ENCODE data around the gene CPPED1. TPM values are rescaled to one million over a fixed set of nuclear protein-coding genes. Genes with fewer than 3 reads are reported as not detected.

CPPED1 gene
- total and polyA plus RNA-seq, 10 of the 15 experiments (the other 5 are each of a cell fraction or from before 2014, with no cell fraction given) = 7.1 to 39.0 (median 16.0) TPM

DNA sequence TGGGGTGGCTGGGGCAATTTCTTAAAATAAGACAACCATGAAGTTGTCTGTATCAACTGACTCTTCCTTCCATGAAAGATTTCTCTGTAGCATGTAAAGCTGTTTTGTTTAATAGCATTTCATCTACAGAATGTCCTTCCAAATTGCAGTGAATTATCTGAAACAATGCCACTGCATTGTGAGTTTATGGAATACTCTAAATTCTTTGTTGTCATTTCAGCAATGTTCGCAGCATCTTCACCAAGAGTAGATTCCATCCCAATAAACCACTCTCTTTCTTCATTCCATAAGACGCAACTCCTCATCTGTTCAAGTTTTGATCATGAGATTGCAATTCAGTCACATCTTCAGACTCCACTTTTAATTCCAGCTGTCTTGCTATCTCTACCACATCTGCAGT is 54.6 kb downstream of the CPPED1 start:
- no peaks in the 10 kb centered on the region for H4K20me1 ChIP-seq (ENCODE audit: control insufficient read depth, insufficient read depth)
- no peaks in the 10 kb centered on the region for H3K27me3 ChIP-seq (replicated peaks in 1 of 2; ENCODE audit: control insufficient read depth in 2 of 2, insufficient read depth in 2 of 2, low read length in 1 of 2)
- WGBS (ENCODE audit: insufficient coverage, insufficient replicate concordance, low lambda C conversion rate, missing lambda C conversion rate) = 95% methylated on average over 2 of the region's 2 CpGs
- POLR2A ChIA-PET = no interaction called here
- H3K79me2 ChIP-seq (ENCODE audit: control insufficient read depth, insufficient read depth, low read length) = no peaks in the 10 kb centered on the region
- intact Hi-C loops (cut with micrococcal nuclease; ENCODE audit: unreplicated experiment) (no loop called here), in situ Hi-C loops (cut with MboI) (no loop called here)
- no peak overlapping the region for H3K4me3 ChIP-seq
- SMC1A ChIA-PET (ENCODE audit: uncharacterized antibody, unreplicated experiment) = interaction anchor here (0.6 to 2.1 kb wide), 12 partner anchors 9 to 213 kb away, joined by 3 to 9 read pairs (median 3); no protein-coding TSS in a partner anchor
- RAD21 ChIA-PET (ENCODE audit: unreplicated experiment) = interaction anchor here (1.2 to 1.8 kb wide), 2 partner anchors 39 to 98 kb away, joined by 3 to 4 read pairs; no protein-coding TSS in a partner anchor
- no peak for DNase-seq (ENCODE audit: low read depth, low spot score)
- H3K27ac ChIP-seq (ENCODE audit: control insufficient read depth, insufficient read depth) = no peak overlapping the region
- H3K36me3 ChIP-seq (ENCODE audit: control insufficient read depth in 2 of 2, insufficient read depth in 2 of 2, low read length in 1 of 2) = no peaks in the 10 kb centered on the region
- peaks cover 10% of the 10 kb centered on the region; the same call in 2 of the 3 replicates for H3K9me3 ChIP-seq (replicated peaks; ENCODE audit: control insufficient read depth, insufficient read depth, low read length)
- CTCF ChIA-PET = interaction anchor here (0.7 to 2.4 kb wide), 5 partner anchors 15 to 357 kb away, joined by 3 to 7 read pairs (median 4); no protein-coding TSS in a partner anchor
- FAIRE-seq = no peak
- no peak overlapping the region for H3K9ac ChIP-seq (ENCODE audit: control insufficient read depth, insufficient read depth, low read length)
- ATAC-seq = no peak
- TF ChIP-seq BHLHE40 (IDR thresholded peaks at IDR 0.05; ENCODE audit: borderline replicate concordance in 1 of 2, low read depth in 2 of 2, low read length in 1 of 2) (no peak), CEBPB (IDR thresholded peaks at IDR 0.05; ENCODE audit: borderline replicate concordance in 1 of 2, low read depth in 2 of 2, low read length in 2 of 2) (no peak), POLR2AphosphoS2 (IDR thresholded peaks at IDR 0.05; ENCODE audit: low read depth, low read length) (no peak), CUX1 (IDR thresholded peaks at IDR 0.05; ENCODE audit: insufficient replicate concordance, low read depth, low read length) (no peak), RELA (IDR thresholded peaks at IDR 0.05; ENCODE audit: borderline replicate concordance, partially characterized antibody) (no peak), ATF7 (IDR thresholded peaks at IDR 0.05; ENCODE audit: low read depth) (no peak), SMC3 (IDR thresholded peaks at IDR 0.05; ENCODE audit: borderline replicate concordance, low read length) (no peak)
- TF ChIP-seq, protein P1, sequence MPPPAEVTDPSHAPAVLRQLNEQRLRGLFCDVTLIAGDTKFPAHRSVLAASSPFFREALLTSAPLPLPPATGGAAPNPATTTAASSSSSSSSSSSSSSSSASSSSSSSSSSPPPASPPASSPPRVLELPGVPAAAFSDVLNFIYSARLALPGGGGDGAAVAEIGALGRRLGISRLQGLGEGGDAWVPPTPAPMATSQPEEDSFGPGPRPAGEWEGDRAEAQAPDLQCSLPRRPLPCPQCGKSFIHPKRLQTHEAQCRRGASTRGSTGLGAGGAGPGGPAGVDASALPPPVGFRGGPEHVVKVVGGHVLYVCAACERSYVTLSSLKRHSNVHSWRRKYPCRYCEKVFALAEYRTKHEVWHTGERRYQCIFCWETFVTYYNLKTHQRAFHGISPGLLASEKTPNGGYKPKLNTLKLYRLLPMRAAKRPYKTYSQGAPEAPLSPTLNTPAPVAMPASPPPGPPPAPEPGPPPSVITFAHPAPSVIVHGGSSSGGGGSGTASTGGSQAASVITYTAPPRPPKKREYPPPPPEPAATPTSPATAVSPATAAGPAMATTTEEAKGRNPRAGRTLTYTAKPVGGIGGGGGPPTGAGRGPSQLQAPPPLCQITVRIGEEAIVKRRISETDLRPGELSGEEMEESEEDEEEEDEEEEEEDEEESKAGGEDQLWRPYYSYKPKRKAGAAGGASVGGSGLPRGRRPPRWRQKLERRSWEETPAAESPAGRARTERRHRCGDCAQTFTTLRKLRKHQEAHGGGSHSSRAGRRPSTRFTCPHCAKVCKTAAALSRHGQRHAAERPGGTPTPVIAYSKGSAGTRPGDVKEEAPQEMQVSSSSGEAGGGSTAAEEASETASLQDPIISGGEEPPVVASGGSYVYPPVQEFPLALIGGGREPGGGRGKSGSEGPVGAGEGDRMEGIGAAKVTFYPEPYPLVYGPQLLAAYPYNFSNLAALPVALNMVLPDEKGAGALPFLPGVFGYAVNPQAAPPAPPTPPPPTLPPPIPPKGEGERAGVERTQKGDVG (CRISPR knock-in tag; IDR thresholded peaks at IDR 0.05) = no peak
- TF ChIP-seq, protein P2, sequence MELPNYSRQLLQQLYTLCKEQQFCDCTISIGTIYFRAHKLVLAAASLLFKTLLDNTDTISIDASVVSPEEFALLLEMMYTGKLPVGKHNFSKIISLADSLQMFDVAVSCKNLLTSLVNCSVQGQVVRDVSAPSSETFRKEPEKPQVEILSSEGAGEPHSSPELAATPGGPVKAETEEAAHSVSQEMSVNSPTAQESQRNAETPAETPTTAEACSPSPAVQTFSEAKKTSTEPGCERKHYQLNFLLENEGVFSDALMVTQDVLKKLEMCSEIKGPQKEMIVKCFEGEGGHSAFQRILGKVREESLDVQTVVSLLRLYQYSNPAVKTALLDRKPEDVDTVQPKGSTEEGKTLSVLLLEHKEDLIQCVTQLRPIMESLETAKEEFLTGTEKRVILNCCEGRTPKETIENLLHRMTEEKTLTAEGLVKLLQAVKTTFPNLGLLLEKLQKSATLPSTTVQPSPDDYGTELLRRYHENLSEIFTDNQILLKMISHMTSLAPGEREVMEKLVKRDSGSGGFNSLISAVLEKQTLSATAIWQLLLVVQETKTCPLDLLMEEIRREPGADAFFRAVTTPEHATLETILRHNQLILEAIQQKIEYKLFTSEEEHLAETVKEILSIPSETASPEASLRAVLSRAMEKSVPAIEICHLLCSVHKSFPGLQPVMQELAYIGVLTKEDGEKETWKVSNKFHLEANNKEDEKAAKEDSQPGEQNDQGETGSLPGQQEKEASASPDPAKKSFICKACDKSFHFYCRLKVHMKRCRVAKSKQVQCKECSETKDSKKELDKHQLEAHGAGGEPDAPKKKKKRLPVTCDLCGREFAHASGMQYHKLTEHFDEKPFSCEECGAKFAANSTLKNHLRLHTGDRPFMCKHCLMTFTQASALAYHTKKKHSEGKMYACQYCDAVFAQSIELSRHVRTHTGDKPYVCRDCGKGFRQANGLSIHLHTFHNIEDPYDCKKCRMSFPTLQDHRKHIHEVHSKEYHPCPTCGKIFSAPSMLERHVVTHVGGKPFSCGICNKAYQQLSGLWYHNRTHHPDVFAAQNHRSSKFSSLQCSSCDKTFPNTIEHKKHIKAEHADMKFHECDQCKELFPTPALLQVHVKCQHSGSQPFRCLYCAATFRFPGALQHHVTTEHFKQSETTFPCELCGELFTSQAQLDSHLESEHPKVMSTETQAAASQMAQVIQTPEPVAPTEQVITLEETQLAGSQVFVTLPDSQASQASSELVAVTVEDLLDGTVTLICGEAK (IDR thresholded peaks at IDR 0.05; ENCODE audit: borderline replicate concordance) = no peak
- peaks cover 19% of the 10 kb centered on the region for H3K4me1 ChIP-seq (ENCODE audit: control insufficient read depth, insufficient read depth, low read length)
- BruUV-seq (replicated peaks) = no TSS peak
- no peak overlapping the region for H3K4me2 ChIP-seq (ENCODE audit: control insufficient read depth, insufficient read depth)
- H2AFZ ChIP-seq (ENCODE audit: control insufficient read depth, low read depth, low read length) = no peak overlapping the region
